SK-N-SH (cell line): Measurements from ENCODE around the gene RNGTT.

Source experiments
- CHD2 ChIP-seq: fragments of 150-350 bp; IDR thresholded peaks from 2 replicates; pipeline ENCODE4 v1.6.1; 2018; ENCODE audit warnings: low read length; ENCODE audit not compliant: partially characterized antibody
- JUND ChIP-seq: IDR thresholded peaks from 2 replicates; pipeline ENCODE4 v1.4.0; 2012
- POLR2AphosphoS5 ChIP-seq: IDR thresholded peaks from 2 replicates; pipeline ENCODE4 v1.6.1; 2012; ENCODE audit warnings: low read depth, low read length
- TF ChIP-seq, protein P1 (sequence below): fragments of 200-600 bp; sonication (generic); IDR thresholded peaks from 2 replicates; pipeline ENCODE4 v1.6.1; 2017; ENCODE audit warnings: antibody characterized with exemption, mild to moderate bottlenecking, moderate library complexity

DNA sequence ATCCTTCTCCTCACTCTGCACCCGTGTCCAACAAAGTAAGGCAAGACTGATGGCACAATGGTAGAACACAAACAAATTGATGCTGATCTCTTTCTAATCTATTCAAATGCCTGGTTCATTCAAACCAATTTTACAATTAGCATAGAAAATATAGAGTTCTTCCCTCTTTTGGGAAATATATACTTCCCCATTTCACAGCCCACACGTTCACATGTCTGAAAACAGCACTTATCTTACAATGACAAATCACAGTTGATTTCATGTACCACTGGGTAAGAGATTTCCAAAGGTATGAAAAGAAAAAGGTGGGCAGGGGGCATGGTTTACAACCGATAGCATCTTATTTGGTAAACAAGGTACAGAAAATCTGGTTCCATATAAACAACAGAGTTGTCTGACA, 137.6 kb downstream of the RNGTT start:
- TF ChIP-seq POLR2AphosphoS5: no peak
- TF ChIP-seq, protein P1, sequence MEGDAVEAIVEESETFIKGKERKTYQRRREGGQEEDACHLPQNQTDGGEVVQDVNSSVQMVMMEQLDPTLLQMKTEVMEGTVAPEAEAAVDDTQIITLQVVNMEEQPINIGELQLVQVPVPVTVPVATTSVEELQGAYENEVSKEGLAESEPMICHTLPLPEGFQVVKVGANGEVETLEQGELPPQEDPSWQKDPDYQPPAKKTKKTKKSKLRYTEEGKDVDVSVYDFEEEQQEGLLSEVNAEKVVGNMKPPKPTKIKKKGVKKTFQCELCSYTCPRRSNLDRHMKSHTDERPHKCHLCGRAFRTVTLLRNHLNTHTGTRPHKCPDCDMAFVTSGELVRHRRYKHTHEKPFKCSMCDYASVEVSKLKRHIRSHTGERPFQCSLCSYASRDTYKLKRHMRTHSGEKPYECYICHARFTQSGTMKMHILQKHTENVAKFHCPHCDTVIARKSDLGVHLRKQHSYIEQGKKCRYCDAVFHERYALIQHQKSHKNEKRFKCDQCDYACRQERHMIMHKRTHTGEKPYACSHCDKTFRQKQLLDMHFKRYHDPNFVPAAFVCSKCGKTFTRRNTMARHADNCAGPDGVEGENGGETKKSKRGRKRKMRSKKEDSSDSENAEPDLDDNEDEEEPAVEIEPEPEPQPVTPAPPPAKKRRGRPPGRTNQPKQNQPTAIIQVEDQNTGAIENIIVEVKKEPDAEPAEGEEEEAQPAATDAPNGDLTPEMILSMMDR: no peak
- no peak for TF ChIP-seq JUND
- TF ChIP-seq CHD2: no peak
